ENCODE measurements around the gene PRDM10.

GRCh38 chr11:129978447-129978846 lies 24.2 kb downstream of the PRDM10 start:
- no peak for TF ChIP-seq POLR2A (IDR thresholded peaks at IDR 0.05)
- TF ChIP-seq CTCF (IDR thresholded peaks at IDR 0.05): no peak
- no peak for TF ChIP-seq EP300 (IDR thresholded peaks at IDR 0.05; ENCODE audit: low read depth)
